ENCODE measurements around the gene PLXNA4. TPM values are rescaled to one million over a fixed set of nuclear protein-coding genes. Genes with fewer than 3 reads are reported as not detected.
A peak's percentile ranks its signal among the peaks of the same experiment; 100 is the strongest.

Gene PLXNA4
- total RNA-seq, 2 donors from 2014 or later = 0.99 to 1.1 TPM

DNA sequence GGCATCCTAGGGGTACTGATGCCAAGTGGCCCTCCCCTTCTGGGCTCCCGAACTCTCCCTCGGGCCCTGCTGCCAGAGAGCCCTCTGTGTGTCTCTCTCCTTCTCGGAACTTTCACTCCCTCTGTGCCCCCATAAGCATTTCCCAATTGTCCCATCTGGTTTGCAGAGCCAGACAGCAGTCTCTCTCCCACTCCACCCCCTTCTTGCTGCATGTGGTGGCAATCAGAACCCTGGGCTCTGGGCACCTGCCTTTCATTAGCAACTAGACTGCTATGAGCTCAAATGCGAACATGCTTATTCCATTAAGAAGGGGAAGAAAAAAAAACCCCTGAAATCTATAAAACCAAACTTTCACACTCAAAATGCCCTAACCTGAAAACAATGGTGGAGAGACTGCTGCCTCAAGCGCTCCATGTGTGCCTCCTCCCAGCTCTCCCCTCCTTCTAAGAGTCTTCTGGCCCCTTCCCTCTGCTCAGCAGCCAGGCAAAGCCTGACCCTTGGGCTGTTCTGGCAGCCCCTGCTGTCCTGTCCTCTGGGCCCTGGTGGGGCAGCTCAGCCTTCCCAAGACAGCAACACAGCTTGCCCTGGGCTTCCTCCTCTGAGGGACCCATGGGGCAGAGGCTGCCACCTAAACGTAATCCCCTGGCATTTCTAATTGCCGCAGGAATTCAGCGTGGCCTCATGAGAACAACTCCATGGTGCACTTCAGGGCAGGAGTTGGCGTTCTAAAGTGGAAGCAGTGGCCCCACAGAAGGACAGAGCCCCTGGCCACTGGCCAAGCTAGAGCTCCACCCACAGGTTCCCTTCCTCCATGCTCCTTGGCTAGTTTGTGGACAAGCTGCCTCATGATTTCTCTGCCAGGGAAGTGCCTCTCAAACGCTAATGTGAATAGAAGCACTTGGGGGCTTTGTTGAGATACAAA is 415.4 kb downstream of the PLXNA4 start:
- ATAC-seq (replicated peaks in 1 of 2) (no peak), DNase-seq (no peak)
- Mint-ChIP-seq H3K27ac (no peak overlapping the region), H3K4me3 (no peak overlapping the region), H3K4me1 (ENCODE audit: low read depth) (no peaks in the 10 kb centered on the region), H3K36me3 (ENCODE audit: insufficient read depth in 2 of 2) (no peaks in the 10 kb centered on the region), H3K27me3 (ENCODE audit: low read depth) (no peaks in the 10 kb centered on the region), H3K9me3 (no peaks in the 10 kb centered on the region)

DNA sequence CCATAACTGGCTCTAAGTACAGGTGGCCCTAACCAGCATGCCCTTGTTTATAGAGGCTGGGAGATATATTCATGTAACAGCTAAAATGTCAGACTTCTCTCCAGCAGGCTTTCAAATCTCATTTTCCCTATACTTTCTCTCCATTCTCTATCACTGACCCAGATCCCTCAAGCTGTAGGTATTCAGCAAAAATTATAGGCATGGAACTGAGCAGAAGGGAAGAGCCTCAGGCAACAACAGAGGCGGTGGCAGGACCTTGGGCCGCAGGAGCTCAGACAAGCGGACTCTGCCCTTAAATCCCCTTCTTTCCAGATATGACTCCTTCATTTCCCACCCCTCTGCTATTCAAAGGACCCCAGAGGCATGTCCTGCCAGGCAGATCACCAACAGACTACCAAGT is 417.4 kb downstream of the PLXNA4 start:
- no peak overlapping the region for H3K4me3 Mint-ChIP-seq
- no peaks in the 10 kb centered on the region for H3K9me3 Mint-ChIP-seq
- ATAC-seq (replicated peaks in 1 of 2) (no peak), DNase-seq (no peak)
- no peaks in the 10 kb centered on the region for H3K36me3 Mint-ChIP-seq (ENCODE audit: insufficient read depth in 2 of 2)
- no peaks in the 10 kb centered on the region for H3K4me1 Mint-ChIP-seq (ENCODE audit: low read depth)
- H3K27ac Mint-ChIP-seq = no peak overlapping the region
- H3K27me3 Mint-ChIP-seq (ENCODE audit: low read depth) = no peaks in the 10 kb centered on the region

DNA sequence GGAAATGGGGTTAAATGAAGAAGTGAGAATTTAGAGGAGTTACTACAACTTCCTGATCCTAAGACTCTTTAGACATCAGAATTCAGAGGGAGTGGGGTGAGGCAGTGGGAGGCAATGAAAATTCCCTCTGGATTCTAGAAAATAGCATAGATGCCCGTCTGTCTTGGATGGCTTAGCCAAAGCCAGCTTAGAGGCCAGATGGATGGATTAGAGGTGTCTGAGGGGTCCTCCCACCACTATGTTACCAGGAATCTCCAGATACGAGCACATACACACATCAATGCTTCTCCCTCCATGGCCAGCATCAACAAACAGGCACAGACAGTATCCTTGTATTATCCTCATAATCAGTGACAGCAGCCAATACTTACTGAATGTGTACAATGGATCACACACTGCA is 418.1 kb downstream of the PLXNA4 start:
- ATAC-seq (replicated peaks in 1 of 2) (no peak), DNase-seq (no peak)
- no peaks in the 10 kb centered on the region for H3K9me3 Mint-ChIP-seq
- no peaks in the 10 kb centered on the region for H3K36me3 Mint-ChIP-seq (ENCODE audit: insufficient read depth in 2 of 2)
- H3K27me3 Mint-ChIP-seq (ENCODE audit: low read depth) = no peaks in the 10 kb centered on the region
- H3K4me1 Mint-ChIP-seq (ENCODE audit: low read depth) = no peaks in the 10 kb centered on the region
- H3K4me3 Mint-ChIP-seq = no peak overlapping the region
- H3K27ac Mint-ChIP-seq = no peak overlapping the region

DNA sequence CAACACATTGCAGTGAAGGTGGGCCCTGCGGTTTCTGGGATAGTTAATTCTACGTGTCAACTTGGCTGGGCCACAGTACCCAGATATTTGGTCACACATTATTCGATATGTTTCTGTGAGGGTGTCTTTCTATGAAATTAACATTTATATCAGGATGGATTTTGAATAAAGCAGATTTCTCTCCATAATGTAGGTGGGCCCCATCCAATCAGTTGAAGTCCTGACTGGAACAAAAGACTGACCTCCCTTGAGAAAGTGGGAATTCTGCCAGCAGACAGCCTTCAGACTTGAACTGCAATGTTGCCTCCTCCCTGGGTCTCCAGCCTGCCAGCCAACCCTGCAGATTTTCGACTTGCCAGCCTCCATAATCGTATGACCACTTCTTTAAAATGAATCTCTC is 420.6 kb downstream of the PLXNA4 start:
- ATAC-seq (replicated peaks in 1 of 2) (no peak), DNase-seq (no peak)
- no peaks in the 10 kb centered on the region for H3K4me1 Mint-ChIP-seq (ENCODE audit: low read depth)
- H3K36me3 Mint-ChIP-seq (ENCODE audit: insufficient read depth in 2 of 2) = no peaks in the 10 kb centered on the region
- no peaks in the 10 kb centered on the region for H3K27me3 Mint-ChIP-seq (ENCODE audit: low read depth)
- H3K9me3 Mint-ChIP-seq = no peaks in the 10 kb centered on the region
- no peak overlapping the region for H3K4me3 Mint-ChIP-seq
- no peak overlapping the region for H3K27ac Mint-ChIP-seq

DNA sequence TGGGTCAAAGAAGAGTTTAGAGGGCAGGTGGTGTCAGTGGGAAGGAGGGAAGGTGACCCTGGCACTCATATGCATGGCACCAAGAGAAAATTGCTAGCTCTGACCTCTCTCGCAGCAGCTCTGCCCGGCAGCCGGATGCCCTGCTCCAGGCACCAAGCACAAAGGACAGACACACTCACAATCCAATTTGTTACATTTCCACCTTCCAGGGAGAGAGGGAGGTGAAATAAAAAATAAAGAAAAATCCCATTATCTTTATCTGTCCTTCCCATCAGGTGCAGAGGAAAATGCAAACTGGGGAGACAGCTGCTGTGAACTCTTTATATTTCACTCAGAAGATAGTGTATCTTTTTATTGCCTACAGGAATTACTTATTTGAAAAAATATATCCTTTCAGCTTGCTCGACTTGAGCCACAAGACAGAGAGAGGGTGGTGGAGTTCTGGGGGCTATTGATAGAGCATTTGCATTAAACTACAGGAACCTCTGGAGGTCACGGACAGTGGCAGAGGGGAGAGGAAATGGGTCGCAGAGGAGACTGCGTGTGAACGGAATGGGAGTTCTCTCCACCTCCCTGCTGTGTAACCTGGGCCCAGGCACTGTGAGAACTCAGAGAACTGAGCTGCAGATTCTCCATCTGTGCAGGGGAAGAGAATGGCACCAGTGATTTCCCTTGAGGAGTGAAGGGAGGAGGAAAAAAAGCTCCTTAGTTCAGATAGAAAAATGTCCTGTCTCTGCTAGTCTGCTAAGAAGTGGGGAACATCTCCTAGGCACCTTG is 421.4 kb downstream of the PLXNA4 start:
- Mint-ChIP-seq H3K9me3 (no peaks in the 10 kb centered on the region), H3K27me3 (ENCODE audit: low read depth) (peaks cover 5% of the 10 kb centered on the region), H3K27ac (no peak overlapping the region), H3K36me3 (ENCODE audit: insufficient read depth in 2 of 2) (no peaks in the 10 kb centered on the region), H3K4me1 (ENCODE audit: low read depth) (no peaks in the 10 kb centered on the region), H3K4me3 (no peak overlapping the region)
- DNase-seq (no peak), ATAC-seq (replicated peaks in 1 of 2) (no peak)

DNA sequence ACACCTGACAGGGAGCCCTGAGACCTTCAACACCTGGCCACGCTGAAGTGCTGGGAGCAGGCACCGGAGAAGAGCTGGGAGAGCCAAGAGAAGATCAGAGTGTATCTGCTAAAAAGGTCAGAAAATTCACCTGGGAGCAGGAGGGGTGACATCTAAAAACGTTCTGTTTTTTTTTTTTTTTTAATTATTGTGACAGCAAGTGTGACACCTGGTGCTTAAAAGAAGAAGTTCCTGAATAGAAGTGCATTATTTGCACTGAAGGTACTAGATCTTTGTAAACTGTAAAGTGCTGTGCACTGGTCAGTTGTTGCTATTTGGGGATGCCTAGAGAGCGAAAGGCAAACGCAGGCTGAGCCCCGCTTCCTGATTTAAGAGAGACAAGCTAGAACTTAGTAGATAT is 422.0 kb downstream of the PLXNA4 start:
- ATAC-seq (replicated peaks in 1 of 2) (no peak), DNase-seq (no peak)
- no peaks in the 10 kb centered on the region for H3K4me1 Mint-ChIP-seq (ENCODE audit: low read depth)
- no peak overlapping the region for H3K4me3 Mint-ChIP-seq
- H3K36me3 Mint-ChIP-seq (ENCODE audit: insufficient read depth in 2 of 2) = no peaks in the 10 kb centered on the region
- peaks cover 7% of the 10 kb centered on the region for H3K27me3 Mint-ChIP-seq (ENCODE audit: low read depth)
- H3K27ac Mint-ChIP-seq = no peak overlapping the region
- H3K9me3 Mint-ChIP-seq = no peaks in the 10 kb centered on the region

DNA sequence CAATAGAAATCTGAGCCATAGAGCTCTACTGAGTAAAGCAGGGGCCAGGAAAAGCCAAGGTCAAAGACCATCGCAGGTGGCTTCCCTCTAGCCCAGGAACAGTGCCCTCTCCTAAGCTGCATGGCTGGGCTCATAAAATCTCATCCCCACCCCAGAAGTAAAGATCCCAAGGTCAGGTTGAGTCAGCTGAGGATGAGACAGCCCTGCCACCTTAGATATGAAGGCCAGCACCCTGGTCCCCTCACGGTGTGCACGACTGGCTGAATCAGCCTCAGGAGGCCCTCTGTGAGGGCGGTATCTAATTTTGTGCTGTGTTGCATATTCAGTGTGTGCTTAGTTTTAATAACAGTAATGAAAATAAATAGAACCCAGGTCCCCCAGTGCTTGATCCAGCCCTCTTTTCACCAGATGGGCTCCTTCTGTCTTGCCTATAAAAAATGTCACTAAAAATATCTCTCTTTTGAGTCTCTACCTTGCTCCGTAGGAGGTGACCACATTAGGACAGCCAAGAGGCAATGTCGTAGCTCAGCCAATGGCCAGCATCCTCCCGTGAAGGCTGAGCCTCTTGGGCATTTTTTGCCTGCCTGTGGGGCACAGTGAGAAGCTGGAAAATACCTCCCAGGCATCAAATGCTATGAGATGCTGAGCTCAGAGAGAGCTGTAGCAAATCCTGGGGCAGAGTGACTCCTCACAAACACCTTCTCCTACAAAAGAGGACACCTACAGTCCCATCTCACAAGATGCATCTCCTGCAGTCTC is 424.0 kb downstream of the PLXNA4 start:
- ATAC-seq (replicated peaks in 1 of 2) (no peak), DNase-seq (no peak)
- Mint-ChIP-seq H3K27ac (no peak overlapping the region), H3K4me1 (ENCODE audit: low read depth) (no peaks in the 10 kb centered on the region), H3K9me3 (no peaks in the 10 kb centered on the region), H3K27me3 (ENCODE audit: low read depth) (peaks cover 7% of the 10 kb centered on the region), H3K4me3 (no peak overlapping the region), H3K36me3 (ENCODE audit: insufficient read depth in 2 of 2) (no peaks in the 10 kb centered on the region)

DNA sequence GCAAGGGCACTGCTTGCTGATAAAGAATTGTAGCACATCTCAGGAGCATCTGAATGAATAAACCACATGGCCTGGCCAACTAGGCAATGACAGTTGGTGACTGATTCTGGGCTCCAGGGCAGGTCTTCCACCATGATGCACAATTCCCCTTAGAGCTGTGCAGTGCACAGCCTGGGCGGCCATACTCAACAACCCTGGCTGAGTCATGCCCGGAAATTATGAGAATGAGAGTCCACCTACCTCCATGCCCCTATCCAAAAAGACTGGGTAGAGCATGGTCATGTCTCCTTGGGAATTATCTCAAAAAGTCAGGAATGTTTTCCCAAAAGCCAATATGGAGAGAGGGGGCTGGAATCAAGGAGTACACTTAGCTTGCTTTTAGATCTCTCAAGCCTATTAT is 425.6 kb downstream of the PLXNA4 start:
- no peak for DNase-seq
- peaks cover 7% of the 10 kb centered on the region for H3K27me3 Mint-ChIP-seq (ENCODE audit: low read depth)
- H3K4me1 Mint-ChIP-seq (ENCODE audit: low read depth) = no peaks in the 10 kb centered on the region
- H3K27ac Mint-ChIP-seq = peak overlapping the region; percentile 54
- no peak overlapping the region for H3K4me3 Mint-ChIP-seq
- H3K9me3 Mint-ChIP-seq = no peaks in the 10 kb centered on the region
- no peaks in the 10 kb centered on the region for H3K36me3 Mint-ChIP-seq (ENCODE audit: insufficient read depth in 2 of 2)
- no peak for ATAC-seq (replicated peaks in 1 of 2)

DNA sequence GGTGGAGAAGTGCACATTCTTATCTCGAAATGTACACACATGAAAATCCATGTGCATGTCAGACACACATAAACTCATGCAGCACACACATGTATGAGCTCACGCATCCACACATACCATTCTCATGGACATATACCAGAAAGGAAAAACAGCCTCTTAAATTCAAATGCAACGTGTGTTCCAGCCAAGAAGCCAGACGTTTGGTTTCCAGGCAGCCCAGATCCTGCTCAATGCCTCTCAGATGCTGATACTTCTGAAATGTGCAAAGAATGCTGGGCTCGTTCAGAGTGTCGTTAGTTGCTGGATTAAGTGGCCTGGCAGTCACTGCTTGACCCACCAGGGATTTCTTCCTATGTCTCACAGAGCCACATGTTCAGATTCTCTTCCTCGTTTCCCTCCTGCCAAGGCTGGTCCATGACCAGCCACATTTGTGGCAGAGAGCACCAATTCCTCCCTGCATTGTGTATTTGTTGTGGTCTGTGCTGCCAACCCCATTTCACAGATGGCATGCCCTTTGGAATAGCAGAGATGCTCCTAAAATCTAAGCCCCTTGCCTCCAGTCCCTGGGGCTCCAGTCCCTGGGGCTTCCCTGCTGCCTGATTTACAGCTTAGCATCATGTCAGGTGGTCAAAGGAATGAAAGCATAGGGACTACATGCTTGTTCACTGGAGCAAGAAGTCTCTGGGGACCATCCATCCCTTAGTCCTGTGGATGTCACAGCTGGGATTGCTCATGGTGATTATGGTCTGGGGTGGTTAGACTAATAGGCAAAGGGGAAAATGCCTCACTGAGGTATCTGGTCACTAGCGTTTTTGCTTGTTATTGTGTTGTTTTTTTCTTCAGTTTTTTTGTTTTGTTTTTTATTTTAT is 426.6 kb downstream of the PLXNA4 start:
- Mint-ChIP-seq H3K27ac (no peak overlapping the region), H3K36me3 (ENCODE audit: insufficient read depth in 2 of 2) (no peaks in the 10 kb centered on the region), H3K4me3 (no peak overlapping the region), H3K27me3 (ENCODE audit: low read depth) (peaks cover 7% of the 10 kb centered on the region), H3K4me1 (ENCODE audit: low read depth) (no peaks in the 10 kb centered on the region), H3K9me3 (no peaks in the 10 kb centered on the region)
- ATAC-seq (replicated peaks in 1 of 2) (no peak), DNase-seq (no peak)

DNA sequence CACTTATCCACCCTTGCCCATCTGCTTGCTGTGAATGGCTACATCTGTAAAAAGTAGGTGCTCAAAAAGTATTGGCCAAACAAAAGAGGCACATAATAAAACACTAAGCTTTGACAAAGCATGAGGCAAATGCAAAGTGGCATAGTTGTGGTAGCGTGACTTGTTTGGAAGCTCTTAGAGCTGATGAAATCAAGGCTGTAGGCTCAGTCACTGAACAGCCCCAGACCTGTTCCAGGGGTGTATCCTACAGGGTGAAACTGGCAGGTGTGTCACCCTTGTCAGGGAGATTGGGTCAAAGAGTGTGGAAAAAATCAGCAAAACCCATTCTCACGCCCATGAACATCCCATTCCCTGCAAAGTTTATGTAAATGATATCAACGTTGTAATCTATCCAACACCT is 427.4 kb downstream of the PLXNA4 start:
- ATAC-seq (replicated peaks in 1 of 2) (no peak), DNase-seq (no peak)
- Mint-ChIP-seq H3K27ac (no peak overlapping the region), H3K4me1 (ENCODE audit: low read depth) (no peaks in the 10 kb centered on the region), H3K4me3 (no peak overlapping the region), H3K9me3 (no peaks in the 10 kb centered on the region), H3K27me3 (ENCODE audit: low read depth) (peaks cover 7% of the 10 kb centered on the region), H3K36me3 (ENCODE audit: insufficient read depth in 2 of 2) (no peaks in the 10 kb centered on the region)

DNA sequence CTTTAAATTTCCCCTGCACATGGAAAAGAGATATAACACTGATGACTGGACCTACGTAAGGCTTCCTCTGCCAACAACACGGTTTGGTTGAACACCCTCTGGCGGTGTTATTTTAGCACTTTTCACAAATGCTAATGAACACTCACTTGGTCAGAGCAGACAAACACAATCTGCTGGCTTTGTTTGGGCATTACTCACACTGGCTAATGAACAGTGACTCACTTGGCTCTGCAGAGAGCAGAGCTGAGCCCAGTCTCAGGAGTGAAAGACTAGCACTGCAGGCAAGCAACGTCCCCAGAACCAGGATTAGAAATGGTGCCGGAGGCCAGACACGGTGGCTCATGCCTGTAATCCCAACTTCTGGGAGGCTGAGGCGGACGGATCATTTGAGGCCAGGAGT is 430.8 kb downstream of the PLXNA4 start:
- Mint-ChIP-seq H3K9me3 (no peaks in the 10 kb centered on the region), H3K4me1 (ENCODE audit: low read depth) (no peaks in the 10 kb centered on the region), H3K27ac (no peak overlapping the region), H3K36me3 (ENCODE audit: insufficient read depth in 2 of 2) (no peaks in the 10 kb centered on the region), H3K4me3 (no peak overlapping the region), H3K27me3 (ENCODE audit: low read depth) (peaks cover 7% of the 10 kb centered on the region)
- ATAC-seq (replicated peaks in 1 of 2) (no peak), DNase-seq (no peak)

DNA sequence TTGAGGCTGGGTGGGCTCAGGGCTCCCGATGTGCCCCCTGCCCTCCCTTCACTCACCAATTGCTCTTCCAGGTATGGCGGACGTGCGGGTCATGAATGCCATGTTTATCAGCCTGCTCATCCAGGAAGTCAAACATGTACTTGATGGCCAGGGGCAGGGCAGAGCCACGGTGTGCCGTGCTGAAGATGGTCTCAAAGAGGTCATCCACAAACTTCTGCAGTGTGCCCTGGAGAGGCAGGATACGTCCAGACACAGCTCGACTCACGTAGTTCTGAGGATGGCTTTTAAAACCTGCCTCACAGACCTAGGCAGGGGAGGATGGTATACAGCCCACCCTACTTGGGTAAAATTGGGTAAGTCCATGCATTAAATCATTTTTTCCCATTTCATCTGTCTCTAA is 431.2 kb downstream of the PLXNA4 start:
- ATAC-seq (replicated peaks in 1 of 2) (no peak), DNase-seq (no peak)
- no peaks in the 10 kb centered on the region for H3K4me1 Mint-ChIP-seq (ENCODE audit: low read depth)
- peaks cover 3% of the 10 kb centered on the region for H3K27me3 Mint-ChIP-seq (ENCODE audit: low read depth)
- H3K4me3 Mint-ChIP-seq = no peak overlapping the region
- no peak overlapping the region for H3K27ac Mint-ChIP-seq
- H3K36me3 Mint-ChIP-seq (ENCODE audit: insufficient read depth in 2 of 2) = no peaks in the 10 kb centered on the region
- no peaks in the 10 kb centered on the region for H3K9me3 Mint-ChIP-seq
